D721Med (cell line): Measurements from ENCODE around the gene DPP6.
A peak's percentile ranks its signal among the peaks of the same experiment; 100 is the strongest.

Experiments
- DNase-seq: peaks from one replicate; pipeline ENCODE4 v3.0.0; 2011; ENCODE audit warnings: low spot score; ENCODE audit not compliant: insufficient read length
- FAIRE-seq: peaks from 2 replicates; lab custom pipeline; 2011; peaks lifted over from hg19 to GRCh38; lab: Jason Lieb, UNC
- CTCF ChIP-seq: IDR thresholded peaks from 2 replicates; pipeline ENCODE4 v1.5.1; 2012; ENCODE audit warnings: mild to moderate bottlenecking, control low read depth; ENCODE audit not compliant: insufficient read depth; ENCODE audit errors: missing control alignments

The DPP6 gene

GRCh38 chr7:154912871-154913637, 860.9 kb downstream of the DPP6 start:
- no peak for TF ChIP-seq CTCF
- FAIRE-seq (no peak), DNase-seq (no peak)

DNA sequence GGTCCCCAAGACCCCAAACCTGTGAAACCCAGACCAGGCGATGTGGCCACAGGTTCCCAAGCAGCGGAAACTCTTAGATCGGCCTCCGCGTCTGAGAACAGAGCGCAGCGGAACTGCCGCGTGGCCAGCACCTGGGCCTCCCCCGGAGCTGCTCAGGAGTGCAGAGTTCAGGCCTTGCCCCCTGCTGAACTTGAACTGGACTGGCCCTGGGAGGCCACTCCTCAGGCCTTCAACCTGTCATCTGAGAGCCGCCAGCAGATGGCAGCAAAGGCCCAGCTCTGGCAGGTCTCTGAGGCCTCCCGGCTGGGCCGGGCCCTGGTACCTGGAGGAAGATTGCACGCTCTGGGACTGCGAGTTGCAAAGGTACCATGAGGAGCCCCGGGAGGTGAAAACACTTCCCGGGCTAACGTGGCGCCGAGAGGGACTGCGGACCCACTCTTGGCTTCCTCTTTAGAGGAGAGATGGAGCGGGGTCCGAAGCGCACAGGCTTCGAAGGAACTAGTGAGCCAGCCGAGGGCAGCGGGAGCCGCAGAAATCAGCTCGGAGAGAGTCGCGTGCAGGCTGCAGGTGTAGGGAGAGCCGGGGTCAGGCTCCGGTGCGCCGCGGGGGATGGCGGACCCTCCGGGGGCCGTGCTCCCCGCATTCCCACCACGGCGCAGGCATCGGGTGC, 861.6 kb downstream of the DPP6 start:
- DNase-seq (peak; percentile 61), FAIRE-seq (no peak)
- TF ChIP-seq CTCF = peak; percentile 80

DNA sequence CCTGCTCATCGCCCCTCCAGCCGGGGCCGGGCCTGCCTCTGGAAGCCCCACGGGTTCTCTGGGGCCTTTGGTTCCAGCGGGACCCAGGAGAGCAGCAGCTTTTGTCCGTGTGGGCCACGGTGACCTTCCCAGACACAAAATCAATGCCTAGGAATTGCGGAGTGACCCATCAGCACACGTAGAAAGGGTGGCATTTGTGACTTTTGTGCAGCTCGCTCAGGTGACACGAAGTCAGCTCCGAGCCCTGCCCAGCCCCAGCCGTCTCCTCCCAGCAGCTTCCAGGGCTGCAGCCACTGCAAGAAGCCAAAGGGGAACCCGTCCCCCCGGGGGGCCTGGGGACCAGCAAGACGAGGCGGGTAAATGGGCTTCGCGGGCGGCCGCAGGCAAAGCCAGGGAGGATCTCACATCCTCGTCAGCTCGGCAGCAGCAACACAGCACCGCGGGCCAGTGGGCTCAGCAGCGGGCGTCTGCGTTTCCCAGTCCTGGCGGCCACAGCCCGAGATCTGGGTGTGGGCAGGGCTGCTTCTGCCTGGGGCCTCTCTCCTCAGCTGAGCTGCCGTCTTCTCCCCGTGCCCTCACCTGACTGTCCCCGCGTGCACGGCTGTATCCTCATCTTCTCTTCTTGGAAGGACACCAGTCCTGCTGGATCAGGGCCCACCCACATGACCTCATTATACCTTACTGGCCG, 862.3 kb downstream of the DPP6 start:
- TF ChIP-seq CTCF = no peak
- FAIRE-seq = no peak

DNA sequence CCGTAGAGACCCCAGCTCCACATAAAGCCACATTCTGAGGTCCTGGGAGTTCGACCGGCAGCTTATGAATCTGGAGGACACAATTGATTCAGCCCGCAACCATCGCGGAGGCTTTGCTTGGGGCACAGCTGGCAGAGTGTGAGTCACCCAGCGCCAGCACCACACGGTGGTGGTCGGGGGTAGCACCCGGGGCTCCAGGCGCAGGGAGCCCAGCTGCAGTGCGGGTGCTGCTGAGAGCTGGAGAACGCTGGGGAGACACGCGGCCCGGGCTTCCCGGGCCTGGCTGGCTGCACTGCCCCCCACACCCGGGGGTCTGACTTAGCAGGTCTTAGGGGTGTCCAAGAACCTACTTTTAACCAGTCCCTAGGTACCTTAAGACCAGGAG, 862.8 kb downstream of the DPP6 start:
- TF ChIP-seq CTCF = no peak
- no peak for FAIRE-seq
- no peak for DNase-seq

More for the DNA sequence above, 862.3 kb downstream of the DPP6 start:
- DNase-seq = no peak

DNA sequence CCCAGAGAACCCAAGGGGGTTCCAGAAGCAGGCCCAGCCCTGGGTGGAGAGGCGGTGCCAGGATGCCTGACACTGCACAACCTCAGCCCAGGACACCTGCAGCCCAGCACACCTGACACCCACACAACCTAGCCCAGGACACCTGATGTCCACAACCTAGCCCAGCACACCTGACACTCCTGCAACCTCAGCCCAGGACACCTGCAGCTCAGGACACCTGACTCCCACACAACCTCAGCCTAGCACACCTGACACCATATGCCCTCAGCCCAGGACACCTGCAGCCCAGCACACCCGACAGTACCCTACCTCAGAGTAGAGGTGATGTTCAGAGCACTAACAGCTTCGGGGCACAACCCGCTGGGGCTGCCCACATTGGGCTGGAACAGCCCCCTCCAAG, 863.4 kb downstream of the DPP6 start:
- FAIRE-seq (no peak), DNase-seq (no peak)
- TF ChIP-seq CTCF = no peak

DNA sequence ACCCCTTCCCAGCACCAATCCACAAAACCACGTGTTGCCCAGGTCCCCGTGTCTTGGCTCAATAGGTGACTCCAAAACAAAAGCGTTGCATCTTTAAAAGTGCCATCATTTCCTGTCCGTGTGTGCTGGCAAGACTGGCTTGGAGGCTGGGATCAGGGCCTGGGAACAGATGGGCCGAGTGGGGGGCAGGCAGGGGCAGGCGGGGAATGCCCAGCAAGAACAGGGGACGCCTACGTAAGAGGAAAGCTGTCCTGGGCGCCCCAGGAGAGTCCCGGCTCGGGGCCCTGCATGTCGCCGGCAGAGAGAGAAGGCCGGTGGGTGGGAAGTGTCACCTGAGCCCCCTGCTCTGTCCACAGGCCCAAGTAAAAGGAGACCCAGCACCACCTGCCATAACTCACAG, 864.2 kb downstream of the DPP6 start:
- no peak for FAIRE-seq
- TF ChIP-seq CTCF = no peak
- no peak for DNase-seq
